OCI-LY1 (cell line): ENCODE data around the gene ATP2A2.

Experiments used
- EZH2 ChIP-seq: fragments of 200-600 bp; sonication (generic), shearing (Covaris generic); IDR thresholded peaks from 2 replicates; pipeline ENCODE4 v1.8.0; 2017; ENCODE audit warnings: borderline replicate concordance, mixed run types, mild to moderate bottlenecking, antibody characterized with exemption, low read length, moderate library complexity, mixed read lengths
- TF ChIP-seq, protein P1 (sequence below): fragments of 200-600 bp; sonication (generic), shearing (Covaris generic); IDR thresholded peaks from 2 replicates; pipeline ENCODE4 v1.5.1; 2017; ENCODE audit warnings: mild to moderate bottlenecking, antibody characterized with exemption, low read length, moderate library complexity, mixed read lengths

DNA sequence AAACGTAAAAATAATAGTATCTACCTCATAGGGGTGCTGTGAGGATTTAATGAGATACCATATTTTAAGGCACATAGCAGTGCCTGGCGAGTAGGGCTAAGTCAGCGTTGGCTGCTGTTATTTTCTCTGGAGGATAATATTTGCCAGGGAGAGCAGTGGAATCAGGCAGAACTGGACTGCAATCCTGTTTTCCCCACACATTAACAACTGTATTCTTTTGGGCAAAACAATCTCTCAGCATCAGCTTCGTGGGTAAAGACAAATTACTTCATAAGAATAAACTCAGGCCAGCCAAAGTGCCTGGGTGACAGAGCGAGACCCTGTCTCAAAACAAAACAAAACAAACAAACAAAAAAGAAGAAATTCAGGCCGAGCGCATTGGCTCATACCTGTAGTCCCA lies 29.7 kb upstream of the ATP2A2 start:
- TF ChIP-seq, protein P1, sequence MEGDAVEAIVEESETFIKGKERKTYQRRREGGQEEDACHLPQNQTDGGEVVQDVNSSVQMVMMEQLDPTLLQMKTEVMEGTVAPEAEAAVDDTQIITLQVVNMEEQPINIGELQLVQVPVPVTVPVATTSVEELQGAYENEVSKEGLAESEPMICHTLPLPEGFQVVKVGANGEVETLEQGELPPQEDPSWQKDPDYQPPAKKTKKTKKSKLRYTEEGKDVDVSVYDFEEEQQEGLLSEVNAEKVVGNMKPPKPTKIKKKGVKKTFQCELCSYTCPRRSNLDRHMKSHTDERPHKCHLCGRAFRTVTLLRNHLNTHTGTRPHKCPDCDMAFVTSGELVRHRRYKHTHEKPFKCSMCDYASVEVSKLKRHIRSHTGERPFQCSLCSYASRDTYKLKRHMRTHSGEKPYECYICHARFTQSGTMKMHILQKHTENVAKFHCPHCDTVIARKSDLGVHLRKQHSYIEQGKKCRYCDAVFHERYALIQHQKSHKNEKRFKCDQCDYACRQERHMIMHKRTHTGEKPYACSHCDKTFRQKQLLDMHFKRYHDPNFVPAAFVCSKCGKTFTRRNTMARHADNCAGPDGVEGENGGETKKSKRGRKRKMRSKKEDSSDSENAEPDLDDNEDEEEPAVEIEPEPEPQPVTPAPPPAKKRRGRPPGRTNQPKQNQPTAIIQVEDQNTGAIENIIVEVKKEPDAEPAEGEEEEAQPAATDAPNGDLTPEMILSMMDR, result no peak
- no peak for TF ChIP-seq EZH2
